GM18873 (cell line): ENCODE measurements around the gene TTN.

Source experiments
- ATAC-seq: cut with Tn5 transposase; IDR thresholded peaks from one replicate; pipeline ENCODE4 v1.9.1; 2021; ENCODE audit warnings: mild to moderate bottlenecking, moderate library complexity, moderate number of reproducible peaks; ENCODE audit not compliant: unreplicated experiment, low FRiP score

The TTN gene

DNA sequence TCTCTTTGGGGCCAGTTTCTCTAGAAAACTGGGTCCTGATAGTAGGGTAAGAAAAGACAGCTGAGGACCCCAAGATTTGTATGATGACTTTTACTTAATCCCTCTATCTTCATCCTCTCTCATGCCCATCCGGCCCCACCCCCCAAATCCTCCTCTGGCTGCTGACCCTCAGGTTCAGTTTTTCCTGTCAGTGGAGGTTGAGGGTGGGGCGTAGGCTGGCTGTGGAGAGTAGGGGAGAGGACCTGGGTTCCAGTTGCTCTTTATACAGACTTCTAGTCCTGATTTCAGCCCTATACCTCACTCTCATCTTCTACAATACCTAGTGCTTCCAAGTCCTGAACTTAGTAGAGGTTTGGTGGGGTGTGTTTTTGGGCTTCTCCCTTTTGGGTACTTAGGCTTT is 298.6 kb downstream of the TTN start:
- ATAC-seq: no peak

DNA sequence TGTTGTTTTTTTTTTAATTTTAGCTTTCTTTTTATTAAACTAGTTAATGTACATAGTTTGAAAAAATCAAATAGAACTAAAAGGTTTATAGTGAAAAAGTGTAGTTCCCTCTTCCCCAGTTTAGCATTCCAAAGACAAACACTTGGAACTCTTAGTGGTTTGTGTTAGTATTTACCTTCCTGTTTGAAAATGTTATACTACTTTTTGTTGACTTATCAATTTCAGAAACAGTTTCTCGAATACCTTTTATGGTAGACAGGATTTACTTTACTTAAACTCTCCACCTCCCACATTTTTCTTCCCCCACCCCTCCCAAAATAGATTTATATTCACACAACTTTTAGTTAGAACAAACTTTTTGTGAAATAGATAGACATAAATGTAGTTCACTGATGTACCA is 300.3 kb downstream of the TTN start:
- no peak for ATAC-seq

GRCh38 chr2:178506524-178506923 is 300.7 kb downstream of the TTN start:
- ATAC-seq: no peak

DNA sequence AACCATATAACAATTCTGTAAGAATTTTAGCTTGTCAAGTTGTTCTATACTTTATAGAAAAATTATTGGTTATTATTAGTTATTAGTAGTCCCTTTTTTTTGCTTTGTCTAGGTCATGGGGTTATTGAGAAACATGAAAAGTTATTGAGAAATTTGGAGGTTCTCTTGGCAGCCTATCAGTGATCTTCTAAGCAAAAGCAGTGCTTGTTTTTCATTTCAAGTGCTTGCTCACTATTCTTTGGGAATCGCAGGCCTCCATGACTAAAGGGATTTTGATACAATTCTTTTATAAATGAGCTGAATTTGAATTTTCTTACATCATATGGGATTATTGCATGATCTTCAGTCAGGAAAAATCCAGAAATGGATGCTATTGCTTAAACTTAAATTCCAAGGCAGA is 301.1 kb downstream of the TTN start:
- ATAC-seq: no peak

DNA sequence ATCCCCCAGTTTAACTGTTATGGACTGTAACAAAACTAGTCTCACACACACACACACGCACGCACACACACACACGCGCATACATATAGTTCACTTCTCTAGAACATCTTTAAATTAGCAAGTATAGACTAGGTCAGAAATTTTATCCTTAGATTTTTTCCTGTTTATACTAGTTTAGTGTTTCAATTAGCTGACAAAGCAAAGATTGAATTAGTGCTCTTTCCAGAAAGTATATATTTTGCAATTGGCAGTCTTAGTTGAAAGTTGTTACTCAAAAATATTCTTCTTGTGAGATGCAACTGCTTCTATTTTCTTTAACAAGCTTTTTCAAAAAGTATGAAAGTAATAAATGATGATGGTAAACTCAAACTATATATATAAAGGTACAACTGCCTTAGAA is 304.5 kb downstream of the TTN start:
- ATAC-seq: no peak

DNA sequence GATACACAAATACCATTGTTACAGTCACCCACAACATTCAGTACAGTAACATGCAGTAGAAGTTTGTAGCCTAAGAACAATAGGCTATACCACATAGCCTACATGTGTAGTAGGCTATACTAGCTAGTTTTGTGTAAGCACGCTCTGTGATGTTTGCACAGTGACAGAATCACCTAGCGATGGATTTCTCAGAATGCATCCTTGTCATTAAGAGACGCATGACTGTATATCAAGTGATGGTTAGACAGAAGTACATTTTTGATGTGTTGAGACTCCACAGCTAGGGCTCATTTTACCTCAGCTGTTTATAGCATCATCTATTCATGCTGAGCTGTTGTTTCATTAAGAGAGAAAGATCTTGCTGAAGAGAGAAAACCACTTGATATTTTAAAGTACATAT is 307.6 kb downstream of the TTN start:
- no peak for ATAC-seq

DNA sequence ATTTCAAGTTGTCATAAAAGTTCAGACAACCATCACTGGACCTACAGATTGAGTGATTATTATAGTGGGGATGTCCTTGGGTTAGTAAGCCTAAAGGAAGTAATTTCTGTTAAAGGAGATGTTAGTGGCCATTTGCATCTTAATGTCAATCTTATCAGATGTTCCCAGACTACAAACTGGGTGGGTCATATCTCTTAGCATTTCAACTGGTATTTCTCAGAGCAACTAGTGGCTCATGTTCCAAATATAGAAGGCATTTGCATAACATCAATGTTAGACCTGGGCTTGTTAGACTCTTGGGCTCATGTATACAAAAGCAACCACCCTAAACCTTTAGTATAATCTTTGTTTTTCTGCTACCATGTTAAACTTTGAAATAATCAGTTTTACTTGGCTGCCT is 309.1 kb downstream of the TTN start:
- no peak for ATAC-seq

DNA sequence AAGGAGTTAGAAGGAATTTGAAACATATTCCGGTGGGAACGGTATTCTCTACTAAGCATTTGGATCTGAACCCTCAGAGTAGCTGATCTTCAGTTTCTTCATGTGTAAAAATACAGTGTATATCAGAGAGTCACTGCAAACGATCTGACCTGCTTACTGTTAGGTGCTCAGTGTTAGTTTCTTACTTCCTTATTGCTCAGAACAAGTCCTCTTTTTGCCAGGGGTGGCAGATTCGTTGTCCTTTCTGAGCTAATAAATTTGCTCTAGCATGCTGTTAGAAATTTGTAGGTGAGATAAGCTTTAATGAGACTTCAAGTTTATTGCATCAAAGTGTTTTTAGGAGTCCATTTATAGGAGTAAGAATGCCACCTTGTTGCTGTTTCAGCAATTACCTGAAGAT is 311.2 kb downstream of the TTN start:
- no peak for ATAC-seq

GRCh38 chr2:178491612-178492011 is 315.6 kb downstream of the TTN start:
- no peak for ATAC-seq

DNA sequence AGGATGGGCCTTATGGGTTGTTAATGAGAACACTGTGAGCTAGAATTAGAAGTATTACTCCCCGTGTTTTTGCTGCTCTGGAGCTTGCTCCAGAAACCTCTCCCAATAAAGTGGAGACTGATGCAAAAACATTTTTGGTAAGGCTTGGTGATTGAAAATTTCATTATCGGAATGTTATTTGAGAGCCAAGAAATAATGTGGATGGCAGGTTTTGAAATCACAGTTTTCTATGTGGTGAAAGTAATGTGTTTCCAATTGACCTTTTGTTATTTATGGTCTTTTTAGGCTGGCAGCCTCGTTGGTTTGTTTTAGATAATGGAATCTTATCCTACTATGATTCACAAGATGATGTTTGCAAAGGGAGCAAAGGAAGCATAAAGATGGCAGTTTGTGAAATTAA is 321.9 kb downstream of the TTN start:
- no peak for ATAC-seq

DNA sequence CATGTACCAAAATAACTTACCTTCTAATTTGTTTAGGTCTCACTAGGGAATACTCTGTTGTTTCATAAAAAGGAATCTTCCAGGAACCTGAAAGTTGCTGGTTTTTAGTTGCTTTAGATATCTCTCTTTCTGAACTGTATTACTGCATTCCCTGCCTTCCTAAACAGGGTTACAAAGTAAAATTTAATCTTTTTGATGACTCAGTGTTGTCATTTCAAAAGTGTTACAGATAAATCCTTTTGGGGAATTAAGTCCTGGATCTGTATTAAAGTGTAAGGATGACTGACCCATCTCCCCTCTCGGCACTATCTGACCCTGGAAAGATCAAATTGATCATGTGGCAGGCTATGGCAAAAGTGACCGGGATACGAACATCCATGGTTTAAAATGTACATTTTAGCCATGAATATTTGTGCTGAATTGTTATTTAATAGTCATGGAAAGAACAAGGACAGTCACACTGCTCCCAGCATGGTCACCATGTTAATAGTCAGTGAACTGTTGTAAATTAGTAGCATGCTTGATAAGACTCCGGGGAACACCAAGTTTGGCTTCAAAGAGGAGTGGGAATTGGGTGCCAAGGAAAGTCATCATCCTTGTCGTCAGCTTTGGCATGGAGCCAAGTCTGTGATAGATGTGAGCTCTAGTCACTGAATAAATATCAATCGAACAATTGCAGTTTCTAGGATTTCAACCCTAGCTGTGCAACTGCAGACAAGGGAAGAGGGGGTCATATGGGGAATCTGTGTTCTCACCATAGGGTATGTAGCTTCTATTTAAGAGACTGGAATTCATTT is 322.8 kb downstream of the TTN start:
- ATAC-seq: no peak

- peak; percentile 43 for ATAC-seq
These were observed 324.8 kb downstream of the TTN start for GRCh38 chr2:178482437-178482836.

- ATAC-seq: peak; percentile 44
These were observed 326.7 kb downstream of the TTN start, which contains the start of gene PLEKHA3 for GRCh38 chr2:178480227-178481181. PLEKHA3 (plus strand) TSS chr2:178480457; CDS start chr2:178480870, 413 bp downstream.

- no peak for ATAC-seq
These were observed 327.4 kb downstream of the TTN start for GRCh38 chr2:178479758-178480226.

- no peak for ATAC-seq
These were observed 328.0 kb downstream of the TTN start for GRCh38 chr2:178479275-178479616.

DNA sequence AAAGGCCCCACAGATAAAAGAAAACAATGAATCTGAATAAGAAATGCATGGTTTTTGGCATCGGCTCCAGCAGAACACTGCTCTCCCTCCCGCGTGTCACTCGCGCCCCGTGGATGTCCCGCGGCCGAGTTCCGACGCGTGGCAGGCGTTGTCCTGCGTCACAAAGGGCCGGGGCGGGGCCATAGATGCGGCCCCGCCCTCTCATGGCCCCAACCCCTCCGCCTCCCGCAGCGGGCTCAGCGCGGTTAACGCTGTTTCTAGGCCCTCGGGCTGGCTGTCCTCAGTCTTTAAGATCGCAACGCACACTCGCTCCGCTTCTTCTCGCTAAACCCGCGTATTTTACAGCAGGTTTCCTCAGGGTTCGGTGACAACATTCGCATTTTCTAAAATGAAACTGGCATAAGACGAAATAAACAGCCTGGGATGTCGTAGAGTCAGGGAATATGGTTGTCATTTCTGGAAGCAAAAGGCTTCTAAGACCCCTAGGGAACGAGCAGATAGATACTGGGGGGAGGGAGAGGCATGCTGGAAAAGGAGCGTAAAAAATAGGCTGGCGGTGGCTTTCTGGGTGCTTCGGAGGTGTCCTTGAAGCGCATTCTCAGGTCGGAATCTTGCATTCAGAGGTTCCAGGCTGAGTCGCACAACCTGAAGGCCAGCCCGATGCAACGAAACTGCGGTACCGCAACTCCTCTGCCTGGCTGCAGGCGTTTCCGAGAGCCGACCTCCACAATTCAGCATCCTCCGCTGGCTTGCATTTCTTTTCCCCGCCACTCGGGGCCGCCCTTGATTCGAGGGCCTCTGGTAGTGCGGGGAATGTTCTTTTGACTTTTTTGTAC is 328.6 kb downstream of the TTN start, which contains the start of gene FKBP7:
Gene FKBP7 (minus strand): TSS at position 162 of the 836 bp plus-strand sequence. CDS start 101 bp downstream, at position 61.
- peak; percentile 38 for ATAC-seq

DNA sequence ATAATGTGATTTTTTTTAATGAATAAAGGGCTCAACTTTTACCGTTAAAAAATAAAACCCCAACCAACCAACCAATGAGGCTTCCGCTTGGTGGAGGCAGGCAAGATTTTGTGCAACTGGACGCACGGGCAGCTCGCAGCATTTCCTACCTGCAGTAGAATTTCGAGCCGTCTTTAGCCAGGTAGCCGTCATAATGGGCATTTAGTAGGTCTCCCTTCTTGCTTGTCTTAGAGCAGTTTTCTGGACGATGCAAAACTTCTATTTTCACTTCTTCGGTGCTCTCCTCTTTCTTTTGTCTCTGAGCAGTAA is 329.1 kb downstream of the TTN start:
- ATAC-seq: no peak

- ATAC-seq: no peak
These were observed 329.6 kb downstream of the TTN start for GRCh38 chr2:178477443-178478129.

GRCh38 chr2:178476477-178476876 is 330.7 kb downstream of the TTN start:
- no peak for ATAC-seq
